Measurements from ENCODE around the gene HECA.
A peak's percentile ranks its signal among the peaks of the same experiment; 100 is the strongest.
"Not testable (repeated sequence)": the region's sequence is repeated elsewhere in the genome, so short reads cannot be mapped to it uniquely, and the experiment has no call there.

The HECA gene

DNA sequence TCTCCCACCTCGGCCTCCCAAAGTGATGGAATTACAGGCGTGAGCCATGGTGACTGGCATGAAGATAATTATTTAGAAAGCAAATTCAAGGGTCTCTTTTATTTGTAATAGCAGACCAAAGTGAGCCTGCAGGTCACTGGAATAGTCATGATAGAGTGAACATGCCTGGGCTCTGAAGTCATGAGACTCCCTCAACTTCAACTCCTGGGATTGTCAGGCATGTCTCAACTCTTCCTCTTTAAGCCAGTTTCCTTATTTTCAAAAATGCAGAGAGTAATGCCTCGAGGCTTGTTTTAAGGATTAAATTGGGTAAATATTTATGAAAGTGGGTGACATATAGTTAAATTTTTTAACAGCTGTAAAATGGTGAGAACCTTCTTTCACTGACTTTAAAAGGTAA lies 22.7 kb upstream of the HECA start:
- no peak overlapping the region for H3K4me3 ChIP-seq (replicated peaks; ENCODE audit: low read depth, low read length)
- TF ChIP-seq, protein P1, sequence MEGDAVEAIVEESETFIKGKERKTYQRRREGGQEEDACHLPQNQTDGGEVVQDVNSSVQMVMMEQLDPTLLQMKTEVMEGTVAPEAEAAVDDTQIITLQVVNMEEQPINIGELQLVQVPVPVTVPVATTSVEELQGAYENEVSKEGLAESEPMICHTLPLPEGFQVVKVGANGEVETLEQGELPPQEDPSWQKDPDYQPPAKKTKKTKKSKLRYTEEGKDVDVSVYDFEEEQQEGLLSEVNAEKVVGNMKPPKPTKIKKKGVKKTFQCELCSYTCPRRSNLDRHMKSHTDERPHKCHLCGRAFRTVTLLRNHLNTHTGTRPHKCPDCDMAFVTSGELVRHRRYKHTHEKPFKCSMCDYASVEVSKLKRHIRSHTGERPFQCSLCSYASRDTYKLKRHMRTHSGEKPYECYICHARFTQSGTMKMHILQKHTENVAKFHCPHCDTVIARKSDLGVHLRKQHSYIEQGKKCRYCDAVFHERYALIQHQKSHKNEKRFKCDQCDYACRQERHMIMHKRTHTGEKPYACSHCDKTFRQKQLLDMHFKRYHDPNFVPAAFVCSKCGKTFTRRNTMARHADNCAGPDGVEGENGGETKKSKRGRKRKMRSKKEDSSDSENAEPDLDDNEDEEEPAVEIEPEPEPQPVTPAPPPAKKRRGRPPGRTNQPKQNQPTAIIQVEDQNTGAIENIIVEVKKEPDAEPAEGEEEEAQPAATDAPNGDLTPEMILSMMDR (IDR thresholded peaks at IDR 0.05; ENCODE audit: low read depth, low read length, missing control alignments), result no peak
- no peak for DNase-seq (ENCODE audit: extremely low read depth, low read depth)

DNA sequence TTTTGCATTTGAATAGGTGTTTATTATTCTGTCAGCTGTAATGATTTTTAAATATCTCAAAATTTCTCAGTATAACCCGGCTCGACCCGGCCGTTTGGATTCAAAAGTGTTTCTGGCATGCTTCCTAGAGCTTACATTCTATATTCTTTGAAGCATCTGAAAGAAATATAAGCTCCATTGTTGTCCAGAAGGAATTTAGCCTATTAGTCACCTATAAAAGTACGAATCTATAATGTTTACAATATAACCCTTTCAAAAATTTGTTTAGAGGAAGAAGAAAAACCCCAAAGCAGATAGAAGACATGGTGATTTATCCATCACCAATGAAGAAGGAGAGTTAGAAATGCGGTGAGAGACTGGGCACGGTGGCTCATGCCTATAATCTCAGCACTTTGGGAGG lies 22.3 kb upstream of the HECA start:
- H3K4me3 ChIP-seq (replicated peaks; ENCODE audit: low read depth, low read length), result no peak overlapping the region
- DNase-seq (ENCODE audit: extremely low read depth, low read depth), result no peak
- TF ChIP-seq, protein P1 (IDR thresholded peaks at IDR 0.05; ENCODE audit: low read depth, low read length, missing control alignments), result no peak

- no peak for DNase-seq (ENCODE audit: extremely low read depth, low read depth)
- TF ChIP-seq, protein P1 (IDR thresholded peaks at IDR 0.05; ENCODE audit: low read depth, low read length, missing control alignments), result no peak
- H3K4me3 ChIP-seq (replicated peaks; ENCODE audit: low read depth, low read length), result no peak overlapping the region
Observed at GRCh38 chr6:139114746-139115145, 20.1 kb upstream of the HECA start.

DNA sequence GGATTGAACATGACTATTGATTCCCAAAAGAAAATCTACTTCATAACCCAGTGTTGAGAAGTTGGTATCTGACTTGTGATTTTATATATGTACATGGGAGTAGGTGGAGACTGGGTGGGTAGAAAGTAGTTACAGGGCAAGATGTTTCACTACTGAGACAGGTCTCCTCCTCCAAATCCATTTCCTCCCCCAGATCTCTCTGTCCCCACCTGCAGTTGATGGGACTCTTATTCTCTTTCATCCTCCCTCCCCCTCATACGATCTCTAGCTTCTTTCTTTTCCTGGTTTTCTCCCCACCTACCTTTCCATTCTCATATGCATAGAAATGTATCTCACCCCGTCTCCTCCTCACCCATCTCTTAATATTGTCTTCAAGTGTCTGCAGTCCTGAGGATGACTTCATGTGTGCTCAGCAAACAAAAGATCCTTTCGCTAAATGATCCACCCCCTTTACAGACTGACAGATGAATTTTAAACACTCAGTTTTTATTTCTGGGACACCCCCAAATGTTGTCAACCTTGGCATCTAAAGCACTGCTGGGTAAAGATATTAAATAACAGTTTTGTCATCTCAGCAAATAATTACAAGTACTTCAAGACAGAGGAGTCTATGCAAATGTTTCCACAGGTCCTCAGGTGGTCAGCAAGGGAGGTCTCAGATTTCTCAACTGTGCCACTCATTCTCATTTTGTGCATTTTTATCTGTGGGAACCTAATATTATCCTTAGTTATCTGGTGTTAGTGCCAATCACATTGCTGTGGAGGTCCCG lies 18.7 kb upstream of the HECA start:
- TF ChIP-seq, protein P1 (IDR thresholded peaks at IDR 0.05; ENCODE audit: low read depth, low read length, missing control alignments), result no peak
- no peak for DNase-seq (ENCODE audit: extremely low read depth, low read depth)

GRCh38 chr6:139117734-139118133 lies 17.1 kb upstream of the HECA start:
- no peak for DNase-seq (ENCODE audit: extremely low read depth, low read depth)
- no peak overlapping the region for H3K4me3 ChIP-seq (replicated peaks; ENCODE audit: low read depth, low read length)
- TF ChIP-seq, protein P1 (IDR thresholded peaks at IDR 0.05; ENCODE audit: low read depth, low read length, missing control alignments), result peak; percentile 20

More for the DNA sequence above, 18.7 kb upstream of the HECA start:
- H3K4me3 ChIP-seq (replicated peaks; ENCODE audit: low read depth, low read length), result no peak overlapping the region

DNA sequence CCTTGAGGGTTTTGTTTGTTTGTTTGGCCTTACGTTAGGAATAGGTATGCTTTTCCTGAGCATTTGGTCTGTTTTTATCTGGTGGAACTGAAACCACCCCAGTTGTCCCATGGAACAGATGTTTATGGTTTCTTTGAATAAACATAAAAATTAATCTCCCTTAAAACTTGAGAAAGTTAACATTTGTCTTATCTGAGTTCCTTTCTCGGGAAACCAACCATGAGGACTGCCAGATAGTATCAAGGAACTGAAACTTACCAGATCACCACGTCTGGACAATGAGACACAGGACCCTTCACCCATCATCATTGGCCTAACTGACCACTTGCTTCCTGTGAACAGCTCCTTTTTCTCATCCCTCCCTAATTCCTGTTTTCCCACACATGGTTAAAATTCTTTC lies 15.3 kb upstream of the HECA start:
- H3K4me3 ChIP-seq (replicated peaks; ENCODE audit: low read depth, low read length), result no peak overlapping the region
- TF ChIP-seq, protein P1 (IDR thresholded peaks at IDR 0.05; ENCODE audit: low read depth, low read length, missing control alignments), result no peak
- DNase-seq (ENCODE audit: extremely low read depth, low read depth), result no peak

DNA sequence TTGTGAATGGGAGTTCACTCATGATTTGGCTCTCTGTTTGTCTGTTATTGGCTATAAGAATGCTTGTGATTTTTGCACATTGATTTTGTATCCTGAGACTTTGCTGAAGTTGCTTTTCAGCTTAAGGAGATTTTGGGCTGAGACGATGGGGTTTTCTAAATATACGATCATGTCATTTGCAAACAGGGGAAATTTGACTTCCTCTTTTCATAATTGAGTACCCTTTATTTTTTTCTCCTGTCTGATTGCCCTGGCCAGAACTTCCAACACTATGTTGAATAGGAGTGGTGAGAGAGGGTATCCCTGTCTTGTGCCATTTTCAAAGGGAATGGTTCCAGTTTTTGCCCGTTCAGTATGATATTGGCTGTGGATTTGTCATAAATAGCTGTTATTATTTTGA lies 12.1 kb upstream of the HECA start:
- not testable (repeated sequence) for H3K4me3 ChIP-seq (replicated peaks; ENCODE audit: low read depth, low read length); DNase-seq (ENCODE audit: extremely low read depth, low read depth)
